Lower lobe of right lung (tissue), 2 donors: ENCODE measurements around the gene MYH3. TPM values are rescaled to one million over a fixed set of nuclear protein-coding genes. Genes with fewer than 3 reads are reported as not detected.

Source experiments
- ATAC-seq, 2 donors: fragments of 200-7000 bp; cut with Tn5 transposase; one replicate each; pipeline ENCODE4 v1.9.1; 2020 to 2022; ENCODE audit warnings: mild to moderate bottlenecking in 2 of 2, moderate library complexity in 2 of 2
- DNase-seq: peaks from one replicate; pipeline ENCODE4 v3.0.0-alpha.2; 2020
- H3K27ac ChIP-seq: fragments of 200-600 bp; one replicate; pipeline ENCODE4 v1.8.0; 2022
- H3K27me3 ChIP-seq: fragments of 200-600 bp; one replicate; pipeline ENCODE4 v1.8.0; 2022; ENCODE audit warnings: low read depth
- H3K36me3 ChIP-seq: fragments of 200-600 bp; one replicate; pipeline ENCODE4 v1.8.0; 2022; ENCODE audit warnings: mild to moderate bottlenecking
- H3K4me1 ChIP-seq: fragments of 200-600 bp; one replicate; pipeline ENCODE4 v1.8.0; 2022
- H3K4me3 ChIP-seq: fragments of 200-600 bp; one replicate; pipeline ENCODE4 v1.8.0; 2022; ENCODE audit warnings: mild to moderate bottlenecking
- H3K9me3 ChIP-seq: fragments of 200-600 bp; one replicate; pipeline ENCODE4 v1.8.0; 2022
- intact Hi-C: fragments of 100-400 bp; cut with DNase I; formaldehyde crosslinking; loops from one replicate; pipeline ENCODE4 v1.11.0; 2022
- total RNA-seq: library from RNA; stranded (reverse); fragmentation: NEBNext Ultra II Directional; extraction: Animal tissue kit (Norgen Biotek cat#: 25700); gene quantifications from one replicate; pipeline ENCODE4 v1.2.1, GENCODE V29; 2021
- TF ChIP-seq, protein P1 (sequence below): fragments of 200-600 bp; IDR thresholded peaks from one replicate; pipeline ENCODE4 v1.8.0; 2022; ENCODE audit warnings: antibody characterized with exemption, mild to moderate bottlenecking
- donor health status: DM: no; HTN: yes; CAD: no; lungs with severe emphysema.

MYH3 gene
- total RNA-seq, 1 donor from 2014 or later: 1.2 TPM

DNA sequence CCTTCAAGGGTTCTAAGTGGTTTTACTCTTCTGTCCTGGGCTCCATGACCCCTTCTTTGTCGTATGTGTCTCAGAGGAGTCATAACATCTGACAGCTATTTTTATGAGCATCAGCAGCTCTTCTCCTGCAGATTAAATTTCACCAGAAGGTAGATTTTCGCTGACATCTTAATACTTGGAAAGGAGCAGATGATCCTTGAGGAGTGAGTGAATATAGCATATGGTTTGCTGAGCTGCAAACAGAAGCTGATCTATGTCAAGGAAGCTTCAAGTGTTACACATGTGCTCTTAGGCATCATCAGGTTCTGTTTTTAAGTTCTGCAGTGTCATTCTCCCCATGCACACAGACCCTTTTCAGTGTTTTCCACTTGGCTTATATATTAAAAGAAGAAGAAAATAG, 58.5 kb downstream of the MYH3 start:
- no peak for ATAC-seq
- Histone ChIP-seq H3K27ac (no peak overlapping the region), H3K36me3 (no peaks in the 10 kb centered on the region), H3K9me3 (no peaks in the 10 kb centered on the region), H3K27me3 (peaks cover under 1% of the 10 kb centered on the region), H3K4me1 (no peaks in the 10 kb centered on the region), H3K4me3 (no peak overlapping the region)
- no peak for DNase-seq
- TF ChIP-seq, protein P1, sequence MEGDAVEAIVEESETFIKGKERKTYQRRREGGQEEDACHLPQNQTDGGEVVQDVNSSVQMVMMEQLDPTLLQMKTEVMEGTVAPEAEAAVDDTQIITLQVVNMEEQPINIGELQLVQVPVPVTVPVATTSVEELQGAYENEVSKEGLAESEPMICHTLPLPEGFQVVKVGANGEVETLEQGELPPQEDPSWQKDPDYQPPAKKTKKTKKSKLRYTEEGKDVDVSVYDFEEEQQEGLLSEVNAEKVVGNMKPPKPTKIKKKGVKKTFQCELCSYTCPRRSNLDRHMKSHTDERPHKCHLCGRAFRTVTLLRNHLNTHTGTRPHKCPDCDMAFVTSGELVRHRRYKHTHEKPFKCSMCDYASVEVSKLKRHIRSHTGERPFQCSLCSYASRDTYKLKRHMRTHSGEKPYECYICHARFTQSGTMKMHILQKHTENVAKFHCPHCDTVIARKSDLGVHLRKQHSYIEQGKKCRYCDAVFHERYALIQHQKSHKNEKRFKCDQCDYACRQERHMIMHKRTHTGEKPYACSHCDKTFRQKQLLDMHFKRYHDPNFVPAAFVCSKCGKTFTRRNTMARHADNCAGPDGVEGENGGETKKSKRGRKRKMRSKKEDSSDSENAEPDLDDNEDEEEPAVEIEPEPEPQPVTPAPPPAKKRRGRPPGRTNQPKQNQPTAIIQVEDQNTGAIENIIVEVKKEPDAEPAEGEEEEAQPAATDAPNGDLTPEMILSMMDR: no peak
- intact Hi-C loops: no loop called here

DNA sequence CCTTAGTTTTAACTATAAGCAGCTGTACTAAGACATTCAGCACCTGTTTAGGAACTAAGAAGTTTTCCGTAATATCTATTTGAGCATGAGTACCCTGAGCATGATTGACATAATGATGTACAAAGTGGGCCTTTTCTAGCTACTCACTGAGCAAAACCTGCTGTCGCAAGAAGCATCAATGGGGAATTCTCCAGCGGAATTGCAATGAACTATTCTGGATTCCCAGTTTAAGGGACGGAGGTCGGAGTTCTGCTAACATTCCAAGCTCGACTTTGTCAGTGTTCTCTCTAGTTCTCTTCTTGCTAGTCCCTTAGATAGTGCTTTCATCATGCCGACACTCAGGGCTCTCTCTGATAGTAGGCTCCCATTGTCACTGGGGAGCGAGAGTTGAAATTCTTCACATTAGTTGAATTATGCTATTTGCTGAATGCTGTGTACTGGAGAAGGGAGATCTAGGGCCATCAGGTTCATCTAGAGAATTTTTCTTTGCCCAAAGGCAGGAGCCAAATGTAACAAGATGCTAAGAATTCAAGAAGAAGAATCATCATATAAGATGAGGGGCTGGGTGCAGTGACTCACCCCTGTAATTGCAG, 67.5 kb downstream of the MYH3 start:
- Histone ChIP-seq H3K36me3 (no peaks in the 10 kb centered on the region), H3K9me3 (no peaks in the 10 kb centered on the region), H3K4me1 (no peaks in the 10 kb centered on the region), H3K27me3 (peaks cover 4% of the 10 kb centered on the region), H3K27ac (no peak overlapping the region), H3K4me3 (no peak overlapping the region)
- DNase-seq (no peak), ATAC-seq (no peak)
- intact Hi-C loops: no loop called here
- TF ChIP-seq, protein P1: no peak

DNA sequence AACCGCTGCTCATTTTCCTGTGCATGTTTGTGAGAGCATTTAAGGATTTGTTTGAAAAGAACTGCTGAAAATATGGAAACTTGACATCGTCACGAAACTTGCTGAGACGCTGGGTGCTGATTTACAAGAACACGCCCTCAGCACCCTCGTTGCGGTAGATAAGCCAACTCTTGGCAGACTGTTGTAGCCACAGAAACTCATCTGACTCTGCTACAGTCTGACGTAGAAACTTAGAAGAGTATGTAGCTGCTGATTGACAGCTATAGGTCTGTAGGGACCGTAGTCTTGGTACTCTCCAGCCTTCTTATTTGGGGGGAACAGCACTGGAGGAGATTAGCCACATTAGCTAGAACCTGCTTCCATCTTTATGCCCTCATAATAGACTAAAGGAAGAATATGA, 71.6 kb downstream of the MYH3 start:
- Histone ChIP-seq H3K4me1 (no peaks in the 10 kb centered on the region), H3K4me3 (no peak overlapping the region), H3K27ac (no peak overlapping the region), H3K36me3 (no peaks in the 10 kb centered on the region), H3K27me3 (no peaks in the 10 kb centered on the region), H3K9me3 (no peaks in the 10 kb centered on the region)
- TF ChIP-seq, protein P1: no peak
- ATAC-seq: no peak
- DNase-seq: no peak
- intact Hi-C loops: no loop called here

DNA sequence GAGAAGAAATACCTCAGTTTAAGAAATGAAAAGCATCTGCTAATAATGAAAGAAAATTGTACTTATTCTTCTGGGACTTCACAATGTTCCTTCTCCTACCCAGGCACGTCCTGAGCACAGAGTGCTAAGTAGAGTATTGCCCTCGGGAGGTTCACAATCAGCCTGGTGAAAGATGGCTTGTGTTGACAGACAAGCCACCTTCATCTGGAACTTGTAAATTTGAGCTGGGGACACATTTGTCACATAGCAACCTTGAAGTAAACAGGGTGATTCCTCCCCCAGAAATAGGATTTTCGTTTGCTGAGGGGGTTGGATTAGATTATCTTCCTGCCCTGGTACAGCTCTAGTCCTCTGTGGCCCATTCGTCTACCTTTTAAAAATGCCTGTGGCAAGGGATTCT, 73.3 kb downstream of the MYH3 start:
- Histone ChIP-seq H3K36me3 (no peaks in the 10 kb centered on the region), H3K4me3 (no peak overlapping the region), H3K27ac (no peak overlapping the region), H3K27me3 (no peaks in the 10 kb centered on the region), H3K9me3 (no peaks in the 10 kb centered on the region), H3K4me1 (no peaks in the 10 kb centered on the region)
- intact Hi-C loops: no loop called here
- DNase-seq (no peak), ATAC-seq (no peak)
- TF ChIP-seq, protein P1: no peak

DNA sequence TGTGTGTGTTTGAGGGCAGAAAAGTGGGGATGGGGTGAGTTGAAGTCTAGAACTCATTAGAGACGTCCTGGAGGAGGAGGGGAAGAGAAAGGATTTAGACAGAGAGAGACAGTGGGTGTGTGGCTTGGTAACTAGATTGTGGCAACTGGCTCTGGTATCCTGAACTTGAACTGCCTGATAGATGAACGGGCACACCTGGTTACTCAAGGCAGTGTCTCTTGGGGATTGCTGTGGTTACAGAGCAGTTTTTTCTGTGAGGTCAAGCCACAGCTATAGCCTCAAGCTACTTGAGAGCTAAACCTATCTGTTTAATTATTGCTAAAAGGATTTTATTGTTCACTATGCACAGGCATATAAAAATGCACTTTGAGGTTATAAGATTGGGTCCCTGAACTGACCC, 77.8 kb downstream of the MYH3 start:
- TF ChIP-seq, protein P1: no peak
- Histone ChIP-seq H3K27ac (no peak overlapping the region), H3K4me1 (no peaks in the 10 kb centered on the region), H3K9me3 (no peaks in the 10 kb centered on the region), H3K36me3 (no peaks in the 10 kb centered on the region), H3K27me3 (no peaks in the 10 kb centered on the region), H3K4me3 (no peak overlapping the region)
- intact Hi-C loops: no loop called here
- ATAC-seq (no peak), DNase-seq (no peak)

Other genes starting within 250 kb of the MYH3 start
- gene MYH8, start 235.4 kb downstream of the MYH3 start, total RNA-seq: not detected
- not detected for gene MYH4, start 187.8 kb downstream of the MYH3 start, total RNA-seq
- not detected for gene MYH1, start 138.8 kb downstream of the MYH3 start, total RNA-seq
- gene MYH2, start 107.7 kb downstream of the MYH3 start, total RNA-seq: 0.06 TPM
- 23.9 TPM for gene SCO1, start 40.2 kb upstream of the MYH3 start, total RNA-seq
- 9.4 TPM for gene ADPRM, start 40.3 kb upstream of the MYH3 start, total RNA-seq
- 10.8 TPM for gene TMEM220, start 72.7 kb upstream of the MYH3 start, total RNA-seq
- gene TMEM238L, start 146.8 kb upstream of the MYH3 start, total RNA-seq: not detected
- not detected for gene PIRT, start 180.8 kb upstream of the MYH3 start, total RNA-seq